Activated naive CD8-positive, alpha-beta T cell (primary cell): ENCODE data around the gene PEAK1.

Source experiments
- H3K27ac Mint-ChIP-seq: one replicate; pipeline ENCODE4 v1.8.0; 2021; ENCODE audit warnings: mixed read lengths
- H3K27me3 Mint-ChIP-seq: one replicate; pipeline ENCODE4 v1.8.0; 2021; ENCODE audit warnings: mixed read lengths
- H3K36me3 Mint-ChIP-seq: one replicate; pipeline ENCODE4 v1.8.0; 2021; ENCODE audit warnings: mixed read lengths
- H3K4me1 Mint-ChIP-seq: one replicate; pipeline ENCODE4 v1.8.0; 2021; ENCODE audit warnings: low read depth, mixed read lengths
- H3K4me3 Mint-ChIP-seq: one replicate; pipeline ENCODE4 v1.8.0; 2021; ENCODE audit warnings: mild to moderate bottlenecking, mixed read lengths
- H3K9me3 Mint-ChIP-seq: one replicate; pipeline ENCODE4 v1.8.0; 2021; ENCODE audit warnings: low read depth, mixed read lengths

The PEAK1 gene

DNA sequence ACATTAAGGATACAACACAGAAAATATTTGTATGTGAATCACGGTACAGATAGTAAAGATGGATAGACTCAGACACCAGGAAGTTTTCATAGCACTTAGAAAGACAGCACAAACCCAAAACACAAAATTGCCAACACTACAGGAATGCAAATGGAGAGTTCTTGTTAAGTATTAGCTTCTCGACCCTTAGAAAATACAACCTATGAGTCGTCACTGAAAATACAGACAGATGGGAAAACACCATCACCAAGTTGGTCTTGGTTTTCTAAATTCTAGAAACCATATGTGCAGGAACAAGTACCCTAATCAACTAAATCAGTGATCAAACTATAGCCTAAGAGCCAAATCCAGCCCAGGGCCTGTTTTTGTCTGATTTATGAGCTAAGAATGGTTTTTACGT lies 50.7 kb downstream of the PEAK1 start:
- Mint-ChIP-seq H3K4me1 (peaks cover 4% of the 10 kb centered on the region), H3K36me3 (peaks cover 5% of the 10 kb centered on the region), H3K27ac (no peak overlapping the region), H3K4me3 (no peak overlapping the region), H3K9me3 (no peaks in the 10 kb centered on the region), H3K27me3 (no peaks in the 10 kb centered on the region)

DNA sequence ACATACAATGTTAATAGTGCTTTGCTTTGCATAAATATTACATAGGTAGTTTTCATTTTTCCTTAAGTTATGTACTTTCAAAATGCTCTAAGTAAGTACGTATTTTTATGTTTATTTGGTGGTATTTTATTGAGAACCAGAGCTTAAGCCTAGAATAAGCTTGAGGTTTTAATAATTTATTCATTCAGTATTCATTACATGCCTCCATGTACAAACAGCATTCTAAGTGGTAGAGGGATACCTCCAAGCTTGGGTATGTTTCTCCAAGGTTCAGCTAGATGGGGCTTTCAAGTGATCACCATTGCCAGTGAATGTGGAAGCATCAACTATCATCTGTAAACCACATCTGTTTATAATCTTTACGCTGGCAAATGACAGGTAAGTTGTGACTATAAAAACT lies 52.3 kb downstream of the PEAK1 start:
- Mint-ChIP-seq H3K9me3 (no peaks in the 10 kb centered on the region), H3K27ac (no peak overlapping the region), H3K4me3 (no peak overlapping the region), H3K27me3 (no peaks in the 10 kb centered on the region), H3K36me3 (peaks cover 10% of the 10 kb centered on the region), H3K4me1 (peaks cover 4% of the 10 kb centered on the region)

GRCh38 chr15:77361456-77361855 lies 58.4 kb downstream of the PEAK1 start:
- no peaks in the 10 kb centered on the region for H3K9me3 Mint-ChIP-seq
- no peak overlapping the region for H3K4me3 Mint-ChIP-seq
- H3K36me3 Mint-ChIP-seq, result peaks cover 18% of the 10 kb centered on the region
- H3K4me1 Mint-ChIP-seq, result no peaks in the 10 kb centered on the region
- no peaks in the 10 kb centered on the region for H3K27me3 Mint-ChIP-seq
- no peak overlapping the region for H3K27ac Mint-ChIP-seq

DNA sequence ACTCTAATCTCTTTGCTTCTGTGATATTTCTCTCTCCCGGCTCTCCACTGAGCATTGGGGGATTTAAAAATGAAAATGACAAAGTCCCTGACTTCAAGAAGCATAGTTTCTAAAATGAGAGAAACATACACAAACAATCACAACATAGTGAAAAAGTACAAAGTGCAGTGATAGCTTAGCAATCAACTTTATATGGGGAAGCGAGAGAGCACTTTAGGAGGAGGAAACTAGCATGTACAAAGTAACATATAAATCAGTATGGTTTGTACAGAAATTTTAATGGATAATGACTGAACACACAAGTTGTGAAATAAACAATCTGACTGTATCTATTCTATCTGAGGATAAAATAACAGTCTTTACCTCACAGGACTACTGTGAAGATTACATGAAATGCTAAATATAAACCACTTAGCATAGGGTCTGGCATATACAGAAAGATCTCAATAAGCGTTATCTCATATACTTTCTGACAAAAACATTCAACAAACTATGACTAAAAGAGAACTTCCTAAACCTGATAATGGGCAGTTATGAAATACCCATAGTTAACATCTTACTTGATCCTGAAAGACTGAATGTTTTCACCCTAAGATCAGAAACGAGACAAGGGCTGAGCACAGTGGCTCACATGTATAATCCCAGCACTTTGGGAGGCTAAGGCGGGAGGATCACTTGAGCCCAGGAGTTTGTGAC lies 61.2 kb downstream of the PEAK1 start:
- Mint-ChIP-seq H3K27me3 (no peaks in the 10 kb centered on the region), H3K4me3 (no peak overlapping the region), H3K9me3 (no peaks in the 10 kb centered on the region), H3K4me1 (peaks cover 3% of the 10 kb centered on the region), H3K36me3 (peaks cover 14% of the 10 kb centered on the region), H3K27ac (no peak overlapping the region)

DNA sequence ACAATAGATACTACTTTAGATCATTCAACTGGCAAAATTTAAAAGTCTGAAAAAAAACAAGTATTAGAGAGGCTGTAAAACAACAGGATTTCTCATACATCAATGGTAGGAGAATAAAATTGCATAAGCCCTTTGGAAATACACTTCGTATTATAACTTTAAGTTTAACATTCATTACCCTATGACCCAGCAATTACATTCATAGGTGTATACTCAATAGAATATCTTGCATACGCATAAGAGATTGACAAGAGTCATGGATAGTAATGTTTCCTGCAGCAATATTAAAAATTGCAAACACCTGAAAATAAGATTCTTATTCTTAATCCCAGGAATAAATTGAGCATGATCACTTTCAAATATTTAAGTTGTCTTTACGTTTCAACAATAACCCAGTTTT lies 63.6 kb downstream of the PEAK1 start:
- Mint-ChIP-seq H3K9me3 (no peaks in the 10 kb centered on the region), H3K4me1 (peaks cover 3% of the 10 kb centered on the region), H3K36me3 (peaks cover 8% of the 10 kb centered on the region), H3K27ac (no peak overlapping the region), H3K27me3 (no peaks in the 10 kb centered on the region), H3K4me3 (no peak overlapping the region)

- no peak overlapping the region for H3K27ac Mint-ChIP-seq
- peaks cover 4% of the 10 kb centered on the region for H3K36me3 Mint-ChIP-seq
- no peaks in the 10 kb centered on the region for H3K9me3 Mint-ChIP-seq
- H3K4me1 Mint-ChIP-seq, result peaks cover 3% of the 10 kb centered on the region
- no peak overlapping the region for H3K4me3 Mint-ChIP-seq
- H3K27me3 Mint-ChIP-seq, result no peaks in the 10 kb centered on the region
These were observed 64.6 kb downstream of the PEAK1 start for GRCh38 chr15:77355321-77355720.

DNA sequence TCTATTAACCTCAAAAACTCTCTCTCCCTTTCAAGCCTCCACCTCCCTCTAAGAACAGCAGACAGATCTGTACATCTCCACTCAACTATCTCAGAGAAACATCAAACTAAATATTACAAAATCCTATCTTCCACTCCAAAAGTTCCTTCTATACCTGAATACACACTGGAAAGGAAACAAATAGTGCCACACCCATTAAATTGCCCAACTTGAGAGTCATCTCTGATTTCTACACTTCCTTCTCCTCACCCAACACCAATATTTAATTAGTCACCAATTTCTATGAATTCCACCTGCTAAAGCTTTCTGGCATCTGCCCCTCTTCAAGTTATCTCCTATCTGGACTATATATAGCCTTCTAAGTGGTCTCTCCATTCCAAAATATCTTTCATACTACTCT lies 65.8 kb downstream of the PEAK1 start:
- Mint-ChIP-seq H3K36me3 (peaks cover 4% of the 10 kb centered on the region), H3K27me3 (no peaks in the 10 kb centered on the region), H3K4me3 (no peak overlapping the region), H3K9me3 (no peaks in the 10 kb centered on the region), H3K27ac (no peak overlapping the region), H3K4me1 (peaks cover 3% of the 10 kb centered on the region)

DNA sequence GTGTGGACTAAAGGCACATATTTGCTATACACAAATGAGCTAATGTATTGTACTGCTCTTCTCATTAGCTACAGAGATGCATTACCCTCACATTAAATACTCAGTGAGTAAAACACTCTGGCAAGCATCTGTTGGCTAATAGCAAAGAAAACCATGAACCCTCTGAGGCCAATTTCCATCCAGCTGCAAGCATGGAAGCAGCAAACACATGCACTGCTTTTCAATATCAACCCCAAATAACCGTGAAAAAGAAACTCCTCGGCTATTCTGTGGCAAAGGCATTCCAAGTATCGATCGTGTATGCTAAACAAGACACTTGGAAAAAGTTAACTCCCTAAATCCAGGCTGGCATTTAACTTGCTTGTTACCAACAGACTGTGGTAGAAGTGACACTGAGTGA lies 67.0 kb downstream of the PEAK1 start:
- H3K4me3 Mint-ChIP-seq, result no peak overlapping the region
- no peaks in the 10 kb centered on the region for H3K27me3 Mint-ChIP-seq
- H3K4me1 Mint-ChIP-seq, result peaks cover 5% of the 10 kb centered on the region
- no peak overlapping the region for H3K27ac Mint-ChIP-seq
- H3K9me3 Mint-ChIP-seq, result no peaks in the 10 kb centered on the region
- peaks cover 1% of the 10 kb centered on the region for H3K36me3 Mint-ChIP-seq

DNA sequence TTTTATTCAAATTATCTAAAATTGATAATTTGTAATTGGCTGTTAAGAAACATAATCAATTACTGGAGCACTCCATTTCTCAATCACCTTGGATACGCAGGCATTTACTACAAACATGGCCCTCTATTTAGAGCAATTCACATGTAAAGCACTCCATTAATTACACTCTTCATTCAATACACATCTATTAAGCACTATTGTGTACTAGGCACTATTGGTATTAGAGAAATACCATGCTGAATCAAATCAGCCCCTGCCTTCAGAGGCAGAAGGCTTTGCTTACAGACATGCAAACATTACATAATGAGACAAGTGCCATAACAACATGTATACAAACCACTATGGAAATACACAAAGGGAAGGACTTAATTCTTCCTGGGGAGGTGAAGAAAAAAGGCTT lies 69.1 kb downstream of the PEAK1 start:
- no peaks in the 10 kb centered on the region for H3K9me3 Mint-ChIP-seq
- H3K36me3 Mint-ChIP-seq, result peaks cover 5% of the 10 kb centered on the region
- peaks cover 6% of the 10 kb centered on the region for H3K4me1 Mint-ChIP-seq
- no peak overlapping the region for H3K4me3 Mint-ChIP-seq
- no peaks in the 10 kb centered on the region for H3K27me3 Mint-ChIP-seq
- no peak overlapping the region for H3K27ac Mint-ChIP-seq

DNA sequence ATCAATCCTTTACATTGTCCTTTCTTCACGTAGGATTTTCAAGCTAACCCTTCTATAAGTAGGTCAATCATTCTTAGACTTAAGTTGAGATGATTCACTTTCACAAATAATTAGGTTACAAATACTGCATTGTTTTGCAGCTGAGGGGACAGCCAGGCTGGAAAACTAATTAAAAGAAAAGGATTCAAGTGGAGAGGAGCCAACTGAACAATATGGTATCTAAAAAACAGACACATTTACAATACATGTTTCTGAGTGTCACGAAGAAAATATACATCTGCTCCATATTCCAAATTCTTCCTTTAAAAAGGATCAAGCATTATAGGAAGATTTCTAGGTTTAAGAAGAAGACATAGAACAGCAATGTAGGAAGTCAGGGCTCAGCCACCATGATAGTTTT lies 70.2 kb downstream of the PEAK1 start:
- H3K27me3 Mint-ChIP-seq, result no peaks in the 10 kb centered on the region
- peaks cover 11% of the 10 kb centered on the region for H3K36me3 Mint-ChIP-seq
- no peaks in the 10 kb centered on the region for H3K9me3 Mint-ChIP-seq
- H3K4me3 Mint-ChIP-seq, result no peak overlapping the region
- H3K4me1 Mint-ChIP-seq, result peaks cover 6% of the 10 kb centered on the region
- H3K27ac Mint-ChIP-seq, result no peak overlapping the region

- Mint-ChIP-seq H3K27me3 (no peaks in the 10 kb centered on the region), H3K9me3 (no peaks in the 10 kb centered on the region), H3K4me3 (no peak overlapping the region), H3K36me3 (peaks cover 12% of the 10 kb centered on the region), H3K27ac (no peak overlapping the region), H3K4me1 (peaks cover 3% of the 10 kb centered on the region)
These were observed 71.4 kb downstream of the PEAK1 start for GRCh38 chr15:77348511-77348910.

DNA sequence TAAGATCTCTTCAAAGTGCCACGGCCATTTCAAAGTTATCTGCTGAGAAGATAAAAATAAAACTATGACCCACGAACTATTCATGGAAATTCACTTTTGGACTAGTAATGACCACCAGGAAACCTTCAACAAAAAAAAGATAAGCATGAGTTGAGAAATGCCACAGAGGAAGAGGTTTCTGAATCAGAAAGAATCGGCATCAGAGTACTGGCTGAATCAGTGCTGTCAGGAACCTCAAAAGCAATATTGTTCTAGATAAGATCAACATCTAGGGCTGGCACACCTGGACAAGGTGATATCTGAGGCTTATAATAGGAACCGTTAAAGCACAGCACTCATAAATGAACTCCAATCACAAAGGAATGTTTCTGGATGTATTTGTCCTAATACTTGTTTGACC lies 72.7 kb downstream of the PEAK1 start:
- H3K27me3 Mint-ChIP-seq, result no peaks in the 10 kb centered on the region

GRCh38 chr15:77346245-77347036 lies 73.5 kb downstream of the PEAK1 start:
- H3K4me3 Mint-ChIP-seq, result no peak overlapping the region
- peaks cover 6% of the 10 kb centered on the region for H3K9me3 Mint-ChIP-seq
- H3K36me3 Mint-ChIP-seq, result peaks cover 23% of the 10 kb centered on the region
- H3K4me1 Mint-ChIP-seq, result peaks cover 3% of the 10 kb centered on the region
- H3K27me3 Mint-ChIP-seq, result no peaks in the 10 kb centered on the region
- no peak overlapping the region for H3K27ac Mint-ChIP-seq

More for the DNA sequence above, 72.7 kb downstream of the PEAK1 start:
- H3K36me3 Mint-ChIP-seq, result peaks cover 19% of the 10 kb centered on the region
- H3K9me3 Mint-ChIP-seq, result peaks cover under 1% of the 10 kb centered on the region
- no peak overlapping the region for H3K4me3 Mint-ChIP-seq
- no peak overlapping the region for H3K27ac Mint-ChIP-seq
- H3K4me1 Mint-ChIP-seq, result peaks cover 3% of the 10 kb centered on the region

- H3K9me3 Mint-ChIP-seq, result peaks cover 6% of the 10 kb centered on the region
- H3K27ac Mint-ChIP-seq, result no peak overlapping the region
These were observed 77.1 kb downstream of the PEAK1 start for GRCh38 chr15:77342807-77343206.

GRCh38 chr15:77340245-77340644 lies 79.7 kb downstream of the PEAK1 start:
- no peaks in the 10 kb centered on the region for H3K27me3 Mint-ChIP-seq
- no peak overlapping the region for H3K27ac Mint-ChIP-seq
- H3K4me1 Mint-ChIP-seq, result no peaks in the 10 kb centered on the region
- H3K4me3 Mint-ChIP-seq, result no peak overlapping the region
- H3K9me3 Mint-ChIP-seq, result peaks cover 6% of the 10 kb centered on the region
- peaks cover 28% of the 10 kb centered on the region for H3K36me3 Mint-ChIP-seq

More at GRCh38 chr15:77342807-77343206, 77.1 kb downstream of the PEAK1 start:
- Mint-ChIP-seq H3K4me1 (peaks cover under 1% of the 10 kb centered on the region), H3K36me3 (peaks cover 27% of the 10 kb centered on the region), H3K27me3 (no peaks in the 10 kb centered on the region), H3K4me3 (no peak overlapping the region)
